Measurements from ENCODE around the gene CCDC190.

GRCh38 chr1:162855461-162856150 is 5.4 kb downstream of the CCDC190 start:
- no peak for TF ChIP-seq YY1 (IDR thresholded peaks at IDR 0.05; ENCODE audit: low read depth)
- TF ChIP-seq CEBPB (IDR thresholded peaks at IDR 0.05), result no peak
- no peak for TF ChIP-seq NFIC (IDR thresholded peaks at IDR 0.05)
- no peak for TF ChIP-seq TEAD4 (IDR thresholded peaks at IDR 0.05)
- TF ChIP-seq, protein P1, sequence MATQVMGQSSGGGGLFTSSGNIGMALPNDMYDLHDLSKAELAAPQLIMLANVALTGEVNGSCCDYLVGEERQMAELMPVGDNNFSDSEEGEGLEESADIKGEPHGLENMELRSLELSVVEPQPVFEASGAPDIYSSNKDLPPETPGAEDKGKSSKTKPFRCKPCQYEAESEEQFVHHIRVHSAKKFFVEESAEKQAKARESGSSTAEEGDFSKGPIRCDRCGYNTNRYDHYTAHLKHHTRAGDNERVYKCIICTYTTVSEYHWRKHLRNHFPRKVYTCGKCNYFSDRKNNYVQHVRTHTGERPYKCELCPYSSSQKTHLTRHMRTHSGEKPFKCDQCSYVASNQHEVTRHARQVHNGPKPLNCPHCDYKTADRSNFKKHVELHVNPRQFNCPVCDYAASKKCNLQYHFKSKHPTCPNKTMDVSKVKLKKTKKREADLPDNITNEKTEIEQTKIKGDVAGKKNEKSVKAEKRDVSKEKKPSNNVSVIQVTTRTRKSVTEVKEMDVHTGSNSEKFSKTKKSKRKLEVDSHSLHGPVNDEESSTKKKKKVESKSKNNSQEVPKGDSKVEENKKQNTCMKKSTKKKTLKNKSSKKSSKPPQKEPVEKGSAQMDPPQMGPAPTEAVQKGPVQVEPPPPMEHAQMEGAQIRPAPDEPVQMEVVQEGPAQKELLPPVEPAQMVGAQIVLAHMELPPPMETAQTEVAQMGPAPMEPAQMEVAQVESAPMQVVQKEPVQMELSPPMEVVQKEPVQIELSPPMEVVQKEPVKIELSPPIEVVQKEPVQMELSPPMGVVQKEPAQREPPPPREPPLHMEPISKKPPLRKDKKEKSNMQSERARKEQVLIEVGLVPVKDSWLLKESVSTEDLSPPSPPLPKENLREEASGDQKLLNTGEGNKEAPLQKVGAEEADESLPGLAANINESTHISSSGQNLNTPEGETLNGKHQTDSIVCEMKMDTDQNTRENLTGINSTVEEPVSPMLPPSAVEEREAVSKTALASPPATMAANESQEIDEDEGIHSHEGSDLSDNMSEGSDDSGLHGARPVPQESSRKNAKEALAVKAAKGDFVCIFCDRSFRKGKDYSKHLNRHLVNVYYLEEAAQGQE (IDR thresholded peaks at IDR 0.05; ENCODE audit: low read depth), result no peak
- no peak for TF ChIP-seq TAF1 (IDR thresholded peaks at IDR 0.05; ENCODE audit: low read depth)
- TF ChIP-seq CREB1 (IDR thresholded peaks at IDR 0.05; ENCODE audit: low read depth), result no peak
- TF ChIP-seq EP300 (IDR thresholded peaks at IDR 0.05; ENCODE audit: borderline replicate concordance), result no peak
- TF ChIP-seq FOXM1 (IDR thresholded peaks at IDR 0.05; ENCODE audit: borderline replicate concordance, low read depth), result no peak
- no peak for TF ChIP-seq RAD21 (IDR thresholded peaks at IDR 0.05; ENCODE audit: low read depth)
